GM12892 (cell line): ENCODE results near the gene VAV1.
A peak's percentile ranks its signal among the peaks of the same experiment; 100 is the strongest.

Source experiments
- DNase-seq: peaks from one replicate; pipeline ENCODE4 v3.0.0; 2011; ENCODE audit not compliant: insufficient read length
- FAIRE-seq: peaks from 2 replicates; lab custom pipeline; 2011; peaks lifted over from hg19 to GRCh38; lab: Jason Lieb, UNC
- POLR2A ChIP-seq: IDR thresholded peaks from 2 replicates; pipeline ENCODE4 v1.6.1; 2011; ENCODE audit warnings: low read depth, low read length, control low read depth
- POLR2AphosphoS5 ChIP-seq: IDR thresholded peaks from 2 replicates; pipeline ENCODE4 v1.6.1; 2011; ENCODE audit warnings: low read depth, low read length, control low read depth
- TAF1 ChIP-seq: IDR thresholded peaks from 2 replicates; pipeline ENCODE4 v1.6.1; 2011; ENCODE audit warnings: low read depth, mild to moderate bottlenecking, control low read depth, low read length, borderline replicate concordance

Gene VAV1

GRCh38 chr19:6731822-6732221 is 40.7 kb upstream of the VAV1 start:
- DNase-seq (no peak), FAIRE-seq (no peak)
- TF ChIP-seq POLR2A: no peak
- TF ChIP-seq TAF1: no peak
- no peak for TF ChIP-seq POLR2AphosphoS5

- TF ChIP-seq TAF1: no peak
- TF ChIP-seq POLR2A: no peak
- no peak for TF ChIP-seq POLR2AphosphoS5
- FAIRE-seq (no peak), DNase-seq (no peak)
Observed at GRCh38 chr19:6732803-6733337, 39.6 kb upstream of the VAV1 start.

DNA sequence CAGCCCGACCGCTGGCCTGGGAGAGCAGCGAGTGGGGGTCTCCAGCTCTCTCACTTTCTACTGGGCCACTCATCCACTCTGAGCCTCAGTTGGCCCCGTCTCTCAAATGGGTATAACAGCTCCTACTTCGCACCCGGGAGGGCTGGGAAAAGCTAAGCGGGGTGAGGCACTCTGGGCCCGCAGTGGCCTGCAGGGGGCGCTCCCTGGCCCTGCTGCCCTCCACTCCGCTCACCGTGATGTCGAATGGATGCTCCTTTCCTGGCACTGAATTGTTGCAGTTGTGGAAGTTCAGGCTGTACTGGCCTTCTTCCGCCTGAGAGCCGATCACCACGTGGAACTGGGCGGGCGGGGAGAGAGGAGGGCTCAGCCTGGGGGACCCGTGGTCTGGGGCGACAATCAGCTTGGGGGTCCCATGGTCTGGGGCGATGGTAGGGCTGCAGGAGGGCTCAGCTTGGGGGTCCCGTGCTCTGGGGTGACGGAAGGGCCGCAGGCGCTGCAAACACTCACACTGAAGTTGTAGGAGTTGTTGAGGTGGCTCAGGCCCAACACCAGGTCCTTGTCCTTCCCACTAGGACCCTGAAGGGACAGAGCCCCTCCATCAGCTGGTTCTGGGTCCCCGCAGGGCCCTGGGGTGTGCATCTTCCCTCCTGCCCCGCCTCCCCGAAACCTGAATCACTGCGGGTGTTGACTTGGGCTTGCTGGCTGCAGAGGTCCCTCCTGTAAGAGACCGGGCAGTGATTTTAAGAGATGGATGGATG is 39.0 kb upstream of the VAV1 start:
- DNase-seq (no peak), FAIRE-seq (no peak)
- TF ChIP-seq POLR2A (no peak), POLR2AphosphoS5 (no peak), TAF1 (no peak)

- FAIRE-seq: peak; percentile 5
- no peak for DNase-seq
- TF ChIP-seq TAF1 (no peak), POLR2A (no peak), POLR2AphosphoS5 (no peak)
Observed at GRCh38 chr19:6734096-6734696, 38.3 kb upstream of the VAV1 start.

GRCh38 chr19:6735181-6735911 is 37.2 kb upstream of the VAV1 start:
- TF ChIP-seq POLR2AphosphoS5 (no peak), TAF1 (no peak), POLR2A (no peak)
- no peak for DNase-seq
- no peak for FAIRE-seq

- FAIRE-seq (peak; percentile 94), DNase-seq (peak; percentile 68)
- TF ChIP-seq POLR2A (peak; percentile 74; the same call in 1 of the 2 replicates), POLR2AphosphoS5 (no peak), TAF1 (0 out of 2 replicates have a peak, but pooled peaks have one; percentile 16)
Observed at GRCh38 chr19:6736169-6736916, 36.2 kb upstream of the VAV1 start.

DNA sequence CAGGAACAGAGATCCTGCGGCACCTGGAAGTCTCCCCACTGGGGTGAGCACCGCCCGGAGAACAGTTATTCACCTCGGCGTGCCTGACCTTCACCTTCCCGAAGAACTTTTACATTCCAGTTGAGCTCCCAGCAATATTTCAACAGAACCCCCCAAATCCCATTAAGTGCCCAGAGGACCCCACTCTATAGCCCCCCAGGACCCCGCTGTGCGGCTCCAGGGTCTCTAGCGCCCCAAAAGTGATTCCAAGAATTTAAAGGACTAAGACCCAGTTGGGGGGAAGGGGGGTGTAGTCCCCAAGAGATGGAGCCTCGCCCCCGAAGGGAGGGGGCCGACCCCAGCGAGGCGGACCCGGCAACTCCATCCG is 35.6 kb upstream of the VAV1 start:
- TF ChIP-seq TAF1 (no peak), POLR2A (no peak), POLR2AphosphoS5 (no peak)
- FAIRE-seq (no peak), DNase-seq (no peak)

DNA sequence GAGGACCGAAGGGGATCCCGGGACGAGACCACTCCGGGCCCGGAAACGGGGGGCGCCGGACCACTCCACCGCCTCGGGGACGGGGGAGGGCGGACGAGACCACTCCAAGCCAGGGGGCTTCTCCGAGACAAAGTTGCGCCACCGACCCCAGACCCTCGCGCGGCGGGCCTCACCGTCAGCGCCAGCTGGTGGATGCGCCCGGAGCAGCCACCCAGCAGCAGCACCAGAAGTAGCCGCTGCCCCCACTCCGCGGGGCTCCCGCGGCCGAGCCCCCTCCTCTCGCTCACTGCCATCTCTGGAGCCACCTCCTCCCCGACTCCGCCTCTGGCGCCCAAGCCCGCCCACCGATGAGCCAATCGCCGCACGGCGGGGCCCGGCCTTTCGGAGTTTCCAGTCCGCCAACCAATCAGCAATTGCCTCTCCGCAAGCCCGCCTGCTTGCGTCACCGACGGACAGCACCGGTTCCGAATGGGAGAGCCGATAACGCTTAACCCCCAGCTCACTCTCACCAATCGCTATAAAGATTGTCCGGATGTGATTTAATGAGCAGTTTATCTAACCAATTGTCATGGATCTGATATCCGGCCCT is 35.1 kb upstream of the VAV1 start, which contains the start of gene GPR108:
Gene GPR108 (minus strand): TSS at position 297 of the 589 bp plus-strand sequence. CDS start 4 bp downstream, at position 293.
- DNase-seq: peak; percentile 97
- TF ChIP-seq POLR2A (peak; percentile 38; the same call in 1 of the 2 replicates), TAF1 (no peak)
- FAIRE-seq: no peak

- no peak for TF ChIP-seq POLR2AphosphoS5
- no peak for TF ChIP-seq POLR2A
- FAIRE-seq (peak; percentile 99), DNase-seq (peak; percentile 61)
Observed at GRCh38 chr19:6737873-6738786, 34.4 kb upstream of the VAV1 start.

DNA sequence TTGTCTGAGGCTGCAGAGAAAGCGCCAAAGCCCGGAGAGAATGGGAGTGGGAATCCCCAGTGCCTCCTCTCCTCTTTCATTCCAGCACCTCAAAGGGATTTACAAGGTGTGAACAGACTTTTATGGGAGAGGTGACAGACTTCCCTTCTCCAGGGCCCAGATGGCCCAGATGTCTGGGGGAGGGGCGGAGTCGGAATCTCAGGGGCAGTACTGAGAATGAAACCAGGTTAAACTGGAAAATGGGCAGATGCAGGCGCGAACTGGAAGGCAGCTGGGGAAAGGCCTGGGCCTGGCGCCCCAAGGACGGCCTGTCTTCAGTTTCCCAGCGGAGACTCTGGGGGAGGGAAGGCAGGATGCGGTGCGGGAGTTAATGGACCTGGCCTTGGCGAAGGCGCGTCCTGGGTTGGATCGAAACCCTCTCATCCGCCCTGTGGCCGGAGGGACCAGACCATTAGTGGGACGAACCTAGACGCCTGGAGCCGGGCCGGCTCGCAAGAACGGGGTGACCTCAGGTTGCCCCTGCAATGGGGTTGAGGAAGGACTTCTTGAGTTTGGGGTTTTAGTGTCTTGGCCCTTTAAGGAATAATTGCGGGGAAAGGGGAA is 33.6 kb upstream of the VAV1 start:
- FAIRE-seq: peak; percentile 62
- TF ChIP-seq POLR2A: no peak
- TF ChIP-seq TAF1: no peak
- TF ChIP-seq POLR2AphosphoS5: no peak
- DNase-seq: no peak
